ENCODE data around the gene MAPK10.

DNA sequence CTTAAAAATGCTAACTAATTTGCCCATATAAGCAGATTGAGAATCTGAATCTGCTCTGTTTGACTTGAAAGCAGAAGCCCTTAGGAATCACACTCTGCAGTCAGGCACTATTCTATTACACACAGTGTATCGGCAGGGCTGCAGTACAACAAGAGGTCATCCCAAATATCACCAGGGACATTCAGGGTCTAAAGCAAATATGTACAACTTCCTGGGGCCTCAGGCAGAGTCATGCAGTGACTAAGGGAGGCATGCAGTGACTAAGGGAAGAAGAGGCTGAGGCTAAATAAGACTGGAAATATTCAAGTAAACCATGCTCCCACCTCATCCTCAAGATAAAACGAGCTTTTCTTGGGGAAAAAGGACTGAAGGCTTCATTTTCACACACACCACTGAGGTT lies 20.9 kb downstream of the MAPK10 start:
- TF ChIP-seq, protein P1, sequence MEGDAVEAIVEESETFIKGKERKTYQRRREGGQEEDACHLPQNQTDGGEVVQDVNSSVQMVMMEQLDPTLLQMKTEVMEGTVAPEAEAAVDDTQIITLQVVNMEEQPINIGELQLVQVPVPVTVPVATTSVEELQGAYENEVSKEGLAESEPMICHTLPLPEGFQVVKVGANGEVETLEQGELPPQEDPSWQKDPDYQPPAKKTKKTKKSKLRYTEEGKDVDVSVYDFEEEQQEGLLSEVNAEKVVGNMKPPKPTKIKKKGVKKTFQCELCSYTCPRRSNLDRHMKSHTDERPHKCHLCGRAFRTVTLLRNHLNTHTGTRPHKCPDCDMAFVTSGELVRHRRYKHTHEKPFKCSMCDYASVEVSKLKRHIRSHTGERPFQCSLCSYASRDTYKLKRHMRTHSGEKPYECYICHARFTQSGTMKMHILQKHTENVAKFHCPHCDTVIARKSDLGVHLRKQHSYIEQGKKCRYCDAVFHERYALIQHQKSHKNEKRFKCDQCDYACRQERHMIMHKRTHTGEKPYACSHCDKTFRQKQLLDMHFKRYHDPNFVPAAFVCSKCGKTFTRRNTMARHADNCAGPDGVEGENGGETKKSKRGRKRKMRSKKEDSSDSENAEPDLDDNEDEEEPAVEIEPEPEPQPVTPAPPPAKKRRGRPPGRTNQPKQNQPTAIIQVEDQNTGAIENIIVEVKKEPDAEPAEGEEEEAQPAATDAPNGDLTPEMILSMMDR (conservative IDR thresholded peaks at IDR 0.05; ENCODE audit: low read length): no peak
- TF ChIP-seq EZH2phosphoT487 (IDR thresholded peaks at IDR 0.05; ENCODE audit: borderline replicate concordance, low read depth, low read length): no peak
